A549 (cell line): Measurements from ENCODE around the gene ABCA3. TPM values are rescaled to one million over a fixed set of nuclear protein-coding genes. Genes with fewer than 3 reads are reported as not detected.

Experiments
- ATAC-seq, 2 experiments: fragments of 200-7000 bp in 1 of 2; fragments of >200 bp in 1 of 2; cut with Nextera tagmentation in 1 of 2; cut with Tn5 transposase in 1 of 2; 3 replicates each; pipeline versions ENCODE4 v1.8.0 to v1.9.1; 2018 to 2020; ENCODE audit warnings: mild to moderate bottlenecking in 1 of 2, moderate library complexity in 1 of 2
- CTCF ChIA-PET: fragments of 300-600 bp; sonication (Branson Sonifier 250); formaldehyde crosslinking; extraction: SDS; loops from one replicate; lab custom pipeline; 2021; ENCODE audit warnings: antibody characterized with exemption, inconsistent platforms; lab: Yijun Ruan, JAX
- POLR2A ChIA-PET: fragments of 350-600 bp; formaldehyde crosslinking; extraction: SDS; loops from one replicate; lab custom pipeline; 2021; ENCODE audit warnings: antibody characterized with exemption, inconsistent platforms; lab: Yijun Ruan, JAX
- DNase-seq, 2 experiments: peaks; one replicate each; pipeline versions ENCODE4 v3.0.0 to v3.0.0-alpha.2; 2011 to 2016; ENCODE audit warnings: low read depth in 1 of 2, low spot score in 1 of 2
- FAIRE-seq: peaks from 2 replicates; lab custom pipeline; 2011; peaks lifted over from hg19 to GRCh38; lab: Jason Lieb, UNC
- H3K27ac ChIP-seq, 2 experiments: fragments of >200 bp; sonication (Bioruptor Twin); formaldehyde crosslinking; 3 replicates each; pipeline ENCODE4 v1.5.1; 2016 to 2017
- H3K4me1 ChIP-seq: fragments of >200 bp; sonication (Bioruptor Twin); formaldehyde crosslinking; 3 replicates; pipeline ENCODE4 v1.6.1; 2016
- H3K4me2 ChIP-seq: fragments of >200 bp; sonication (Bioruptor Twin); formaldehyde crosslinking; 3 replicates; pipeline ENCODE4 v1.6.1; 2016
- H3K4me3 ChIP-seq: fragments of >200 bp; sonication (Bioruptor Twin); formaldehyde crosslinking; 3 replicates; pipeline ENCODE4 v1.5.1; 2016
- H3K9me3 ChIP-seq: fragments of >200 bp; sonication (Bioruptor Twin); formaldehyde crosslinking; 3 replicates; pipeline ENCODE4 v1.6.1; 2016
- BCL3 ChIP-seq: fragments of >200 bp; sonication (Bioruptor Twin); formaldehyde crosslinking; IDR thresholded peaks from 3 replicates; pipeline ENCODE4 v1.6.1; 2016
- CBX2 ChIP-seq: fragments of 200-600 bp; sonication (generic); IDR thresholded peaks from 2 replicates; pipeline ENCODE4 v1.6.1; 2016; ENCODE audit warnings: low read depth, mild to moderate bottlenecking, borderline replicate concordance
- CEBPB ChIP-seq, 2 experiments: fragments of >200 bp in 1 of 2; sonication (Bioruptor Twin) in 1 of 2; formaldehyde crosslinking in 1 of 2; IDR thresholded peaks; 2 replicates each; pipeline ENCODE4 v1.6.1; 2012 to 2016
- EHF ChIP-seq: fragments of 250-450 bp; sonication (Bioruptor Pico); IDR thresholded peaks from 2 replicates; pipeline ENCODE4 v1.5.0; 2020; ENCODE audit warnings: mild to moderate bottlenecking
- EHMT2 ChIP-seq: fragments of 200-600 bp; sonication (generic); IDR thresholded peaks from 2 replicates; pipeline ENCODE4 v1.6.1; 2016; ENCODE audit warnings: antibody characterized with exemption, low read depth, mild to moderate bottlenecking, moderate library complexity
- ELK1 ChIP-seq: fragments of 150-350 bp; IDR thresholded peaks from 2 replicates; pipeline ENCODE4 v1.6.1; 2014; ENCODE audit warnings: low read depth, mild to moderate bottlenecking, low read length
- FOSB ChIP-seq: fragments of 250-450 bp; sonication (Bioruptor Pico); IDR thresholded peaks from 2 replicates; pipeline ENCODE4 v1.5.0; 2020; ENCODE audit warnings: mild to moderate bottlenecking, moderate library complexity
- HMGXB4 ChIP-seq: fragments of 250-450 bp; sonication (Bioruptor Pico); IDR thresholded peaks from 2 replicates; pipeline ENCODE4 v1.5.0; 2021; ENCODE audit warnings: mild to moderate bottlenecking, moderate library complexity, borderline replicate concordance
- HOXB5 ChIP-seq: fragments of 250-450 bp; sonication (Bioruptor Pico); IDR thresholded peaks from 2 replicates; pipeline ENCODE4 v1.5.0; 2020; ENCODE audit warnings: mild to moderate bottlenecking, moderate library complexity
- JUNB ChIP-seq: fragments of >200 bp; sonication (Bioruptor Twin); formaldehyde crosslinking; IDR thresholded peaks from 2 replicates; pipeline ENCODE4 v1.6.1; 2016
- KDM5A ChIP-seq: fragments of 200-600 bp; sonication (generic); IDR thresholded peaks from 2 replicates; pipeline ENCODE4 v1.6.1; 2016; ENCODE audit warnings: antibody characterized with exemption, mild to moderate bottlenecking
- MAX ChIP-seq: IDR thresholded peaks from 2 replicates; pipeline ENCODE4 v1.6.1; 2012
- MYC ChIP-seq: IDR thresholded peaks from 2 replicates; pipeline ENCODE4 v1.6.1; 2012; ENCODE audit warnings: mild to moderate bottlenecking, inconsistent platforms, low read length, improper control_type of control experiment, borderline replicate concordance
- NPAS2 ChIP-seq: fragments of 250-450 bp; sonication (Bioruptor Pico); IDR thresholded peaks from 2 replicates; pipeline ENCODE4 v1.8.0; 2022; ENCODE audit warnings: mild to moderate bottlenecking, moderate library complexity, borderline replicate concordance
- NR3C1 ChIP-seq: fragments of >200 bp; sonication (Bioruptor Twin); formaldehyde crosslinking; IDR thresholded peaks from 3 replicates; pipeline ENCODE4 v1.6.1; 2017
- PBX3 ChIP-seq: IDR thresholded peaks from 2 replicates; pipeline ENCODE4 v1.6.1; 2012
- PHF8 ChIP-seq: fragments of 200-600 bp; sonication (generic); IDR thresholded peaks from 2 replicates; pipeline ENCODE4 v1.6.1; 2016; ENCODE audit warnings: low read depth, mild to moderate bottlenecking, antibody characterized with exemption, moderate library complexity, borderline replicate concordance
- POLR2AphosphoS2 ChIP-seq: conservative IDR thresholded peaks from 2 replicates; pipeline ENCODE4 v1.6.1; 2012; ENCODE audit warnings: low read length, improper control_type of control experiment, inconsistent platforms
- RAD21 ChIP-seq, 2 experiments: fragments of >200 bp in 1 of 2; sonication (Bioruptor Twin) in 1 of 2; formaldehyde crosslinking in 1 of 2; IDR thresholded peaks in 1 of 2; conservative IDR thresholded peaks in 1 of 2; 2 replicates in 1 of 2; 3 replicates in 1 of 2; pipeline ENCODE4 v1.6.1; 2012 to 2018; ENCODE audit warnings: inconsistent platforms in 1 of 2
- REST ChIP-seq: fragments of 200-600 bp; sonication (generic); IDR thresholded peaks from 2 replicates; pipeline ENCODE4 v1.6.1; 2016; ENCODE audit warnings: antibody characterized with exemption, mild to moderate bottlenecking, moderate library complexity
- RNF2 ChIP-seq: fragments of 200-600 bp; sonication (generic); IDR thresholded peaks from 2 replicates; pipeline ENCODE4 v1.6.1; 2016; ENCODE audit warnings: low read depth, mild to moderate bottlenecking, antibody characterized with exemption, moderate library complexity, borderline replicate concordance
- TFCP2L1 ChIP-seq: fragments of 250-450 bp; sonication (Bioruptor Pico); IDR thresholded peaks from 2 replicates; pipeline ENCODE4 v1.5.0; 2021; ENCODE audit warnings: mild to moderate bottlenecking
- TP53 ChIP-seq: fragments of 250-450 bp; sonication (Bioruptor Pico); IDR thresholded peaks from 2 replicates; pipeline ENCODE4 v1.5.0; 2021; ENCODE audit warnings: mild to moderate bottlenecking, moderate library complexity
- ZSCAN20 ChIP-seq: fragments of 250-450 bp; sonication (Bioruptor Pico); IDR thresholded peaks from 2 replicates; pipeline ENCODE4 v1.8.0; 2022; ENCODE audit warnings: mild to moderate bottlenecking, moderate library complexity
- WGBS: methylation state at CpG from one replicate; pipeline ENCODE4 v1.1.6; 2017; ENCODE audit errors: missing lambda C conversion rate; 5-methylcytosine and 5-hydroxymethylcytosine counted together
- polyA plus RNA-seq, 4 experiments: library from polyadenylated mRNA; depleted of rRNA in 3 of 4; stranded (reverse); fragments of >200 nt; fragmentation: RNase III in 1 of 4; extraction: RNeasy Plus Mini Kit Qiagen cat#74134 plus additional on column Dnase treatment in 1 of 4; gene quantifications; 2 replicates in 3 of 4; 3 replicates in 1 of 4; pipeline ENCODE4 v1.2.3, GENCODE V29; 2011 to 2017

Gene ABCA3
- polyA plus RNA-seq, 2 of the 4 experiments (the other 2 are of a cell fraction): 6.4 to 9.9 TPM

- ATAC-seq (peak in 1 of 2 experiments; percentile 7; a peak in 3 of 6 replicates), DNase-seq (peak in 1 of 2 experiments; percentile 67), FAIRE-seq (no peak)
- TF ChIP-seq MAX: no peak
- peak in 1 of 2 experiments; percentile 46; a peak in 1 of 4 replicates for TF ChIP-seq CEBPB (IDR thresholded peaks at IDR 0.05)
- TF ChIP-seq TP53 (CRISPR knock-in tag): no peak
- TF ChIP-seq BCL3: no peak
- TF ChIP-seq TFCP2L1 (CRISPR knock-in tag): no peak
- no peak for TF ChIP-seq NR3C1
- TF ChIP-seq ZSCAN20: no peak
- TF ChIP-seq CBX2: no peak
- no peak for TF ChIP-seq EHF (CRISPR knock-in tag)
- TF ChIP-seq FOSB (CRISPR knock-in tag): 0 out of 2 replicates have a peak, but pooled peaks have one; percentile 60
- H3K4me2 ChIP-seq: peak overlapping the region; percentile 70
- peaks cover 20% of the 10 kb centered on the region for H3K4me1 ChIP-seq
- ChIA-PET CTCF (interaction anchor here (0.6 to 3.5 kb wide), 20 partner anchors 9 to 254 kb away, joined by 3 to 33 read pairs (median 4); partner anchors contain the start of gene CASKIN1), POLR2A (interaction anchor here (0.6 to 4.9 kb wide), 16 partner anchors 8 to 432 kb away, joined by 3 to 25 read pairs (median 4); partner anchors contain the start of genes DNASE1L2, KCTD5, PGP and RNPS1)
- peak overlapping the region; percentile 91 for H3K4me3 ChIP-seq
- WGBS: 1% methylated on average over 32 of the region's 35 CpGs
- H3K9me3 ChIP-seq: no peaks in the 10 kb centered on the region
- H3K27ac ChIP-seq: peak overlapping the region; percentile 96 to 98
Observed at GRCh38 chr16:2250652-2251295, 89.8 kb downstream of the ABCA3 start.

- ChIA-PET CTCF (no interaction called here), POLR2A (no interaction called here)
- FAIRE-seq (no peak), DNase-seq (no peak), ATAC-seq (no peak)
- whole genome bisulfite sequencing: 88% methylated on average over 15 of the region's 18 CpGs
- Histone ChIP-seq H3K9me3 (no peaks in the 10 kb centered on the region), H3K27ac (no peak overlapping the region), H3K4me3 (no peak overlapping the region), H3K4me1 (peaks cover 6% of the 10 kb centered on the region; the same call in 2 of the 3 replicates), H3K4me2 (no peak overlapping the region)
- TF ChIP-seq HMGXB4 (no peak), POLR2AphosphoS2 (no peak), EHMT2 (no peak), CEBPB (IDR thresholded peaks at IDR 0.05) (no peak), JUNB (no peak), RAD21 (conservative IDR thresholded peaks at IDR 0.05 in 1 of 2, IDR thresholded peaks at IDR 0.05 in 1 of 2) (no peak), KDM5A (no peak), MYC (no peak), PHF8 (no peak), REST (no peak), TP53 (CRISPR knock-in tag) (no peak), ELK1 (no peak), RNF2 (no peak), TFCP2L1 (CRISPR knock-in tag) (no peak), NPAS2 (no peak), PBX3 (no peak), HOXB5 (CRISPR knock-in tag) (no peak)
Observed at GRCh38 chr16:2246301-2246885, 94.1 kb downstream of the ABCA3 start.
